IMR-90 (cell line): Measurements from ENCODE around the gene PLPP4.

Experiments used
- TF ChIP-seq, protein P1 (sequence below): conservative IDR thresholded peaks from 2 replicates; pipeline ENCODE4 v1.5.1; 2012; ENCODE audit warnings: mild to moderate bottlenecking, low read depth, low read length, improper control_type of control experiment
- TF ChIP-seq, protein P2 (sequence below): fragments of 150-350 bp; IDR thresholded peaks from 2 replicates; pipeline ENCODE4 v1.6.1; 2016; ENCODE audit warnings: low read depth, mild to moderate bottlenecking, low read length, moderate library complexity, borderline replicate concordance

GRCh38 chr10:120632047-120632446 lies 175.0 kb downstream of the PLPP4 start:
- TF ChIP-seq, protein P1, sequence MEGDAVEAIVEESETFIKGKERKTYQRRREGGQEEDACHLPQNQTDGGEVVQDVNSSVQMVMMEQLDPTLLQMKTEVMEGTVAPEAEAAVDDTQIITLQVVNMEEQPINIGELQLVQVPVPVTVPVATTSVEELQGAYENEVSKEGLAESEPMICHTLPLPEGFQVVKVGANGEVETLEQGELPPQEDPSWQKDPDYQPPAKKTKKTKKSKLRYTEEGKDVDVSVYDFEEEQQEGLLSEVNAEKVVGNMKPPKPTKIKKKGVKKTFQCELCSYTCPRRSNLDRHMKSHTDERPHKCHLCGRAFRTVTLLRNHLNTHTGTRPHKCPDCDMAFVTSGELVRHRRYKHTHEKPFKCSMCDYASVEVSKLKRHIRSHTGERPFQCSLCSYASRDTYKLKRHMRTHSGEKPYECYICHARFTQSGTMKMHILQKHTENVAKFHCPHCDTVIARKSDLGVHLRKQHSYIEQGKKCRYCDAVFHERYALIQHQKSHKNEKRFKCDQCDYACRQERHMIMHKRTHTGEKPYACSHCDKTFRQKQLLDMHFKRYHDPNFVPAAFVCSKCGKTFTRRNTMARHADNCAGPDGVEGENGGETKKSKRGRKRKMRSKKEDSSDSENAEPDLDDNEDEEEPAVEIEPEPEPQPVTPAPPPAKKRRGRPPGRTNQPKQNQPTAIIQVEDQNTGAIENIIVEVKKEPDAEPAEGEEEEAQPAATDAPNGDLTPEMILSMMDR: no peak
- TF ChIP-seq, protein P2, sequence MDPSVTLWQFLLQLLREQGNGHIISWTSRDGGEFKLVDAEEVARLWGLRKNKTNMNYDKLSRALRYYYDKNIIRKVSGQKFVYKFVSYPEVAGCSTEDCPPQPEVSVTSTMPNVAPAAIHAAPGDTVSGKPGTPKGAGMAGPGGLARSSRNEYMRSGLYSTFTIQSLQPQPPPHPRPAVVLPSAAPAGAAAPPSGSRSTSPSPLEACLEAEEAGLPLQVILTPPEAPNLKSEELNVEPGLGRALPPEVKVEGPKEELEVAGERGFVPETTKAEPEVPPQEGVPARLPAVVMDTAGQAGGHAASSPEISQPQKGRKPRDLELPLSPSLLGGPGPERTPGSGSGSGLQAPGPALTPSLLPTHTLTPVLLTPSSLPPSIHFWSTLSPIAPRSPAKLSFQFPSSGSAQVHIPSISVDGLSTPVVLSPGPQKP: no peak
